NB4 (cell line): ENCODE measurements around the gene NINJ1.

ENCODE experiments used
- DNase-seq: peaks from one replicate; pipeline ENCODE4 v3.0.0; 2010; ENCODE audit warnings: low read depth
- H3K4me3 ChIP-seq: one replicate; pipeline ENCODE4 v1.5.1; 2011; ENCODE audit warnings: mild to moderate bottlenecking, low read depth, low read length, moderate library complexity
- MYC ChIP-seq: IDR thresholded peaks from 2 replicates; pipeline ENCODE4 v1.6.1; 2011; ENCODE audit warnings: low read depth, low read length
- POLR2A ChIP-seq: IDR thresholded peaks from 2 replicates; pipeline ENCODE4 v1.6.1; 2011; ENCODE audit warnings: mild to moderate bottlenecking; ENCODE audit not compliant: insufficient read length; ENCODE audit errors: extremely low read depth
- TF ChIP-seq, protein P1 (sequence below): IDR thresholded peaks from 2 replicates; pipeline ENCODE4 v1.6.1; 2011; ENCODE audit warnings: low read depth, low read length
- TF ChIP-seq, protein P2 (sequence below): IDR thresholded peaks from one replicate; pipeline ENCODE4 v1.5.1; 2012; ENCODE audit warnings: low read depth, low read length

Gene NINJ1

DNA sequence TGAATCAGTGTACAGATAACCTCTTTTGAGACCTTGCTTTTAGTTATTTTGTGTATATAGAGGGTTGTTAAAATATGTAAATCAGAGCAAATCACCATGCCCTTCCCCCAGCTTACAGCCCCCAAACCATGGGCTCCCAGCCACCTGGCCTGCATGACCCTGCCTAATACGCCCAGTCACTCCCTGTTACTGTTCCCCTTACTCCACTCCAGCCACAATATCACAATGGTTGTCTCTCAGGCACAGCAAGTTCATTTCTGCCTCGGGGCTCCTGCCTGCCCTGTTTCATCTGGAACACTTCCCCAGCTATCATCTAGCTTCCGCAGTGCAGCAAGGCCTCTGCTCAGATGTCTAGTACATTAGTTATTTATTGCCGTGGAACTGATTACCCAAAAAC is 43.0 kb downstream of the NINJ1 start:
- TF ChIP-seq, protein P1, sequence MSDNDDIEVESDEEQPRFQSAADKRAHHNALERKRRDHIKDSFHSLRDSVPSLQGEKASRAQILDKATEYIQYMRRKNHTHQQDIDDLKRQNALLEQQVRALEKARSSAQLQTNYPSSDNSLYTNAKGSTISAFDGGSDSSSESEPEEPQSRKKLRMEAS: no peak
- TF ChIP-seq POLR2A (no peak), MYC (no peak)
- TF ChIP-seq, protein P2, sequence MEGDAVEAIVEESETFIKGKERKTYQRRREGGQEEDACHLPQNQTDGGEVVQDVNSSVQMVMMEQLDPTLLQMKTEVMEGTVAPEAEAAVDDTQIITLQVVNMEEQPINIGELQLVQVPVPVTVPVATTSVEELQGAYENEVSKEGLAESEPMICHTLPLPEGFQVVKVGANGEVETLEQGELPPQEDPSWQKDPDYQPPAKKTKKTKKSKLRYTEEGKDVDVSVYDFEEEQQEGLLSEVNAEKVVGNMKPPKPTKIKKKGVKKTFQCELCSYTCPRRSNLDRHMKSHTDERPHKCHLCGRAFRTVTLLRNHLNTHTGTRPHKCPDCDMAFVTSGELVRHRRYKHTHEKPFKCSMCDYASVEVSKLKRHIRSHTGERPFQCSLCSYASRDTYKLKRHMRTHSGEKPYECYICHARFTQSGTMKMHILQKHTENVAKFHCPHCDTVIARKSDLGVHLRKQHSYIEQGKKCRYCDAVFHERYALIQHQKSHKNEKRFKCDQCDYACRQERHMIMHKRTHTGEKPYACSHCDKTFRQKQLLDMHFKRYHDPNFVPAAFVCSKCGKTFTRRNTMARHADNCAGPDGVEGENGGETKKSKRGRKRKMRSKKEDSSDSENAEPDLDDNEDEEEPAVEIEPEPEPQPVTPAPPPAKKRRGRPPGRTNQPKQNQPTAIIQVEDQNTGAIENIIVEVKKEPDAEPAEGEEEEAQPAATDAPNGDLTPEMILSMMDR: no peak
- no peak for DNase-seq
- no peak overlapping the region for H3K4me3 ChIP-seq

DNA sequence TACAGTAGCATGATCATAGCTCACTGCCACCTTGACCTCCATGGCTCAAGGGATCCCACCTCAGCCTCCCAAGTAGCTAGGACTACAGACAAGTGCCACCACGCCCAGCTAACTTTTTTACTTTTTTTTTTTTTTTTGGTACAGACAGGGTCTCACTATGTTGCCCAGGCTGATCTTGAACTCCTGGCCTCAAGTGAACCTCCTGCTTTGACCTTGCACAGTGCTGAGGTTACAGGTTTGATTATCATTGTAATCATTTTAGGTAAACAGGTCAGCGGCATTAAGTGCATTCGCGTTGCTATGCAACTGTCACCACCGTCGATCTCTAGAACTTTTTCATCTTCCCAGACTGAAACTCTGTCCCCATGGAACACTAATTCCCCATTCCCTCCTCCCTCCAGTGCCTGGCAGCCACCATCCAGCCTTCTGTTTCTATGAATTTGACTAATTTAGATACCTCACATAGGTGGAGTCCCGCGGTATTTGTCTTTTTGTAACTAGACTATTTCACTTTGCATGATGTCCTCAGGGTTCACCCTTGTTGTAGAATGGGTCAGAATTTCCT is 43.9 kb downstream of the NINJ1 start:
- TF ChIP-seq, protein P1: no peak
- TF ChIP-seq POLR2A (no peak), MYC (no peak)
- TF ChIP-seq, protein P2: no peak
- H3K4me3 ChIP-seq: no peak overlapping the region
- DNase-seq: no peak

DNA sequence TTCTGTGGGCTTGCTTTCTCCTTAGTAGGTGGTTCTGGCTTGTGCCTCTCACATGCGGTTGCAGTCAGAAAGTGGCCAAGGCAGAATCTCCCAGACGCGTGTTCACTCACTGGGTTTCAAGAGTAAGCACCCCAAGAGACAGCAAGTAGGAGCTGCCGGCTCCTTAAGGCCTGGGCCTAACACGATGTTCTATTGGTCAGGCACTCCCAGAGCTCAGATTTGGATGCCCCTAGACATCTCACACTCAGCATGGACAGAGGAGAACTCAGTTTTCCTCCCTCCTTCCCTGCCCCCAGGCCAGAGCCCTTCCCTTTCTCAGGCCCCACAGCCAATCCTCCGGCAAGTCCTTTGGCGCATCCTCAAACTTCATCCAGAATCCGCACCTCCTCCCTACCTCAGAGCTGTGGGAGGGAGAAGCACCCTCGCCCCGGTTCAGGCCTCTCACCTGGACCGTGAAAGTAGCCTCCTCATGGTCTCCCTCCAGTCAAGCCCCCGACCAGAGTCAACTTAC is 44.5 kb downstream of the NINJ1 start:
- DNase-seq: no peak
- TF ChIP-seq MYC (no peak), POLR2A (no peak)
- TF ChIP-seq, protein P2: no peak
- TF ChIP-seq, protein P1: no peak
- no peak overlapping the region for H3K4me3 ChIP-seq

DNA sequence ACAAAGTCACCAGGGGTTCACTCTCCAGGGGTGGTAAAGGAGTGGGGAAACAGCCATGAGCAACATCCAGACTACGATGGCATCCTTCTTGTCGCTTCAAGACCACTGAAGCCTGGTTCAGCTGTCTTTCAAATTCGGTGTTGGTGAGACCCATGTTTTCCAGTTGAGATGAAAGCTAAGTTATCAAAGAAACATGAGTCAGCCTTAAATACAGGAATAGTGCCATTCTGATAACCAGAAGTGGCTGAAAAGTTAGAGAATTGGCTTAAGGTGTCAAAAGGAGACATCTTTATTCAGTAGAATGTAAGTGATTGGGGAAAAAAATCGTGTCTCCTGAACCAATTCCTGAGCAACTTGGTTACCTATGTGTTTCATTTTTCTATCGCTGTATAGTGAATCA is 45.0 kb downstream of the NINJ1 start:
- H3K4me3 ChIP-seq: no peak overlapping the region
- DNase-seq: no peak
- TF ChIP-seq, protein P1: no peak

DNA sequence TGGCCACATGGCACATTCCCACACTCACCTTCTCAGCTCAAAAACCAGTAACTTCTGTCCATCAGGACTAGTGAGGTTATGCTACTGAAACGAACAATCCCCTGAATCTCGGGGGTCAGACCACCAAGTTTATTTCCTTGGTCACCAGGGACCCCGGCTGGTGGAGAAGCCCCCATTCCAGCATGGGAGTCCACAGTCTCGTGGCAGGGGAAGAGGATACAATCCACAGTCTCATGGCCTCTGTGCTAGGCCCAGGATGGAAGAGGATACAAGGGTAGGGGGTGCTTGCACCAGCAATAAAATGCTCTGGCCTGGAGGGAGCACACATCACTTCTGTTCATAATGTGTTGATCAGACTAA is 45.4 kb downstream of the NINJ1 start:
- H3K4me3 ChIP-seq: no peak overlapping the region
- DNase-seq: no peak
- TF ChIP-seq, protein P1: no peak
- TF ChIP-seq, protein P2: no peak
- TF ChIP-seq POLR2A: no peak
- no peak for TF ChIP-seq MYC

DNA sequence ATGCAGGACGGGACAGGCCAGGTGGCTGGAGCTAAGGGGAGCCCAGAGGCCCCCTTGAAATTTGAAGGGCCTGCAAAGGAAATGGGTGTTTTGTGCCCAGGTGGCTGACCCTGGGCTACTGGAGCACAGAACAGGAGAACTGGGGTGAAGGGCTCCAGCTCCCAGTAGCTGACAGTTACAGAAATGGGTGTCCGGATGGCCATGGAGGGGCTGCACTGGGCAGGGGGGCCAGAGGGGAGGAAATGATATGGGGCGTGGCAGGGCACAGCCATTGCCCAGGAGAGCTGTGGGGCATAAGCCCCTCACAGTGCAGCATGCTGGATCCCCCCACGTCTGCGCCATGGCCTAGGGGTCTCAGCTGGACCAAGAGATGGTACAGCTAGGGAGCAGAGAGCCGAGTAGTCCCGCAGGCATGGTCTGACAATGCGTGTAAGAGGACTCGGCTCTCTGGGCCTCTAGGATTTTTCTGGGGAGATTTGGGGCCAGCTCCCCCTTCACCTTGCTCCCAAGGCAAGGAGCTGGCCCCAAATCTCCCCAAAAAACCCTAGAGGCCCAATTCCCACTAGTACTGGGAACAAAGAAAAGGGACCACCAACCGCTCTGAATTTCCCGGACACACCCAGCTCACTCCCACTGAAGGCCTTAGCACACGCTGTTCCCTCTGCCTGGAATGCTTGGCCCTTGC is 45.9 kb downstream of the NINJ1 start:
- DNase-seq: no peak
- TF ChIP-seq, protein P1: no peak
- TF ChIP-seq POLR2A: no peak
- no peak overlapping the region for H3K4me3 ChIP-seq
